GDM1 (cell line): ENCODE data around the gene THOC6.
"Not testable (repeated sequence)": the region's sequence is repeated elsewhere in the genome, so short reads cannot be mapped to it uniquely, and the experiment has no call there.

Experiments
- DNase-seq: peaks from one replicate; lab custom pipeline; 2025; lab: John Stamatoyannopoulos, UW

Gene THOC6

DNA sequence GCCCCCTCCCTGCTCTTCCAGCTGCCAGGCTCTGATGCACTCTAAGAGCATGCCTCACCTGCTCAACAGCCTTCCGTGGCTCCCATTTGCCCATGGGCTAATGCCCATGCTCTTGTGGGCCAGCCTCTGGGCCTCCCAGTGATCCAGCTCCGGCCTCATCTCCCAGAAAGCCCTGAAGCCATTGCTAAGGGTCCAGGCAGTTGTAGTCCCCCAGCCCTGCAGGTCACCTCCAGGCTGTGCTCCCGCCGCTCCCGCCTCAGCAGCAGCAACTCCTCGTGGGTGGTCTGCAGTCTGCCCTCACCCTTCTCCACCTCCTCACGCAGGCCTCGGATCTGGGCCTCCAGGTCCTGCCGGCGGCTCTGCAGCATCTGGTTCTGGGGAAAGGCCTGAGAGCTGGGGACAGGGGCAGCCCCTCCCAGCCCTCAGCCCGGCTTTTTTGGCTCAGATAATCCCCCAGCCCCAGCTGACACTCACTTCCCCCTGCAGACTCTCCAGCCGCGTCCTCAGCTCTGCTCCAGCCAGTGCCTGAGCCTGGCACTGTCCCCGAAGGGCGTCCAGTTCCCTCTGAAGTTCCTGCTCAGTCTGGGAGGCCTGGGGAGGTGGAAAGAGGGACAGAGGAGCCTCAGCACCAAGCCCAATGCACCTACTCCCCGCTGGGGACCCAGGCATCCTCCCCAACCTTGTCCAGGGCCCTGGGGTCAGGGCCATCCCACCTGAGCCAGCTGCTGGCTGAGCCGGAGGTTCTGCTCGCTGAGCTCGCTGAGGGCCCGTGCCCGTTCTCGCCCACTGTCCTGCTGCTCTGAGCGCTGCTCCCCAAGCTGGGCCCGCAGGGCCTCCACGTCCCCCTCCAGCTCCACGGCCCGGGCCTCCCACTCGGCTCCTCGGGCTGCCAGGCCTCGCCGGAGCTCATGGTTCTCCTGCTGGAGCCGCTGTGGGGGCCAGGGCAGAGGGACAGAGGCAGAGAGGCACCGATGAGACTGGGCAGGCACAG is 6.7 kb downstream of the THOC6 start:
- DNase-seq, result no peak

DNA sequence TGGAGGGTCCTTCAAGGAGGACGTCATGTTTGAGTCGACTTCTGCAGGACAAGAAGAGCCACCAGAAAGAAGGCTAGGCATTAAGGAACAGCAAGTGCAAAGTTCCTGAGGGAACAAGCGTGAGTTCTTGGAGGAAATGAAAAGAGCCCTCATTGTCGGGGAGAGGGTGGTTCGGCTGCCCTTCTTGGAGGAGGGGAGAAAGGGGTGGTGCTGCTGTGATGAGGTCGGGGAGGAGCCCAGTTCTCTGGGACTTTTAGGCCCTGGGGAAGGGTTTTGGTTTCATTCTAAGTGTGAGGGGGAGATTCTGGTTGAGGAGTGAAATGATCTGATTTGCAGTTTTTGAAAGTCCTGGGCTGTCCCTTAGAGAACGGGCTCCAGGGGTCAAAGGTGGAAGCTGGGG is 8.8 kb downstream of the THOC6 start:
- DNase-seq, result no peak

DNA sequence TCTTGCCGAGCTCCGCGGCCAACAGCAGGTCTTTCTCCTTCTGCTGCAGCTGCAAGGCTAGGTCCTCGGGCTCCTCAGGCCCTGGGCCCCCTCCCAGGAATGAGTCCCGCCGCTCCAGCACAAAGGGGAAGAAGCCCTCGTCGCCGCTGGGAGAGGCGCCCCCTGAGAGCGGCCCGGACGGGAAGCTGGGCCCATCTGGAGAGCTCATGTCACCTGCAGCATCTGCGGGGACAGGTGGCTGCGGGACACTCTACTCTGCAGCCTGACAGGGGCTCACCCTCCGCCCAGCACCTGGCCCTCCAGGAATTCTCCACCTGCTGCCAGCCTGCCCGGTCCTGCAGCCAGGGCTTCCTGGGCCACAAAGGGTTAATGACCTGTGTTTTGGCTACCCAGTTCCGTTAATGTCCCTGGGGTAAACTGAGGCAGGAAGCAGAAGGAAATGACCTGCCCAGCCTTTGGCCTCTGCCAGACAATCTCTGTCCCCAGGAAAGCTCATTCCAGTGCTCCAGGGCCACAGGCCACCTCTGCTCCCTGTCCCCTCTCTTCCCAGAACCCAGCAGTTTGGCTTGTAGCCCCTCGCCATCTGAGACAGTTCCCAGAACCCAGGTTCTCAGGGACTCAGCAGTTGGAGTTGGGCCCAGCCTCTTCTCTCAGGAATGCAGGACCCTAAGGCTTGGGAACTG is 11.6 kb downstream of the THOC6 start:
- no peak for DNase-seq

DNA sequence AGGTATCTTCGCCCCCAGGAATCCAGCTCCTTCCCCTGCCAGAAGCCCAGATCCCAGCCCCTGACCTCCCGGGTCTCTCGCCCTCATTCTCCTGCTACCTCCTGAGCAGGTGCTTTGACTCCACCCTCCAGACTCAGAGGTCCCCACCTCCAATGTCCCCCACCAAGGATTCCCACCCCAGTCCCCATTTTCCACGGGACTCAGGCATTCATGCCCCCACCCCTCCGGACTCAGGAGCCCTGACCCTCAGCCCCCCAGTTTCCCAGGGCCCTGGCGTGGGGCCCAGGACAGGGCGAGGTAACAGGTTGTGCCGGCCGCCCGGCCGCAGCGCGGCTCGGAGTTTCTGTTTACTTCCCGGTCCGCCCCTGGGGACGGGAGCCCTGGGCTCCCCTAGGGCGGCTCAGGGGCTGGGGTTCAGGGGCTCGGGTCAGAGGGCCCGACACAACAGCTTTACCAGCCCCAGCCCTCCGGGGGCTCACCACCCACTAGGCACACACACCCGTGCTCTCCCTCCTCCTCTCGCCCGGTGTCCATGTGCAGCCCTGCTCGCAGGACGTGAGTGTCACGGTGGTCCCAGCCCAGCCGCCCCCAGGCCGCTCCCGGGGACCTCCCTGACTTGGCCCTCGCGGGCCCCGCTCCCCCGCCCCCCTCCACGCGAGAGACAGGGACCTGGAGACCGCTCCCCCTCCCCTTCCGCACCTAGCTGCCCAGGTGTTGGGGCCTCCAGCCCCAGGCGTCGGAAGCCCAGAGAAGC is 12.3 kb downstream of the THOC6 start:
- no peak for DNase-seq

DNA sequence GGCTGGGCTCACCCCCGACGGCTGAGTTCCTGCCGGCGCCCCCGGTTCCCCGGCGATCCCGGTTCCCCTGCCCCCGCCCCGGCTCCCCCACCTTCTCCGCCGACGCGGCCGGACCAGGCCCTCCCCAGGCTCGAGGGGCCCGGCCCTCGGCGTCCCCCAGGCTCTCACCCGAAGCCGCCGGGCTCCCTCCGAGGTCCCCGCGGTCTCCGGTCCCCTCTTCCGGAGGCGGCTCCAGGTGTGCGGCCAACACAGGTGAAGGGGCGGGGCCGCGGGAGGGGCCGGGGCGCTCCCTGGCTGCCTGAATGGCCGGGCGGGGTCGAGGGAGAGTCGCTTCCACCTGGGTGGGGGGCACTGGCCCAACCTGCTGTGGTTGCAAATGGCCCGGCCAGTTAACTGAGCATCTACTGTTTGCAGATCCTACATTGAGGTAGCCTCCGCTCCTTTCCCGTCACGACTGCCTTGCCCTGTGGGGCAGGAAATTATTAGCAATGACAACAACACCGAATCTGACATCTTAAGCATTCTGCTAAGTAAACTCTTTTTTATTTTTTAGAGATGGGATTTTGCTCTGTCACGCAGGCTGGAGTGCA is 13.0 kb downstream of the THOC6 start, which contains the start of gene BICDL2:
TSS of gene BICDL2 (minus strand) at position 219 of the 590 bp plus-strand sequence. CDS start 1,448 bp downstream, outside the sequence.
- DNase-seq, result no peak

DNA sequence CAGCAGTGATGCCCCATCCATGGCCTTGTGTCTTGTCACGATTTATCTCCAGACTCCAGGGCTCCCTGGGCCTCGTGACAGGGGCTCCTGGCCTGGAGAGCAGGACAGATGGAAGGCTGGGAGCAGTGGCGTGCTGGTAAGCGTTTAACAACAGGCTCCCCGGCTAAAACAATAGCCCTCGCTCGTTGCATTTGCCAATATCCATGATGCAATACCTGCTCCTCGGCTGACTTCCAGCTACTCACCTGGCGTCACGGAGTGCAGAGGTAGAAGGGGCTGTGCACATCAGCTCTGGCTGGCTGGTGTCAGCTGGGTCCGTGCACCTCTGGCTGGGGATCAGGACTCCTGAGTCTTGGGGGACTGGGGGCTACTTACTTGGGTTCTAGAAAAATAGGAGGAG is 14.4 kb downstream of the THOC6 start:
- no peak for DNase-seq

DNA sequence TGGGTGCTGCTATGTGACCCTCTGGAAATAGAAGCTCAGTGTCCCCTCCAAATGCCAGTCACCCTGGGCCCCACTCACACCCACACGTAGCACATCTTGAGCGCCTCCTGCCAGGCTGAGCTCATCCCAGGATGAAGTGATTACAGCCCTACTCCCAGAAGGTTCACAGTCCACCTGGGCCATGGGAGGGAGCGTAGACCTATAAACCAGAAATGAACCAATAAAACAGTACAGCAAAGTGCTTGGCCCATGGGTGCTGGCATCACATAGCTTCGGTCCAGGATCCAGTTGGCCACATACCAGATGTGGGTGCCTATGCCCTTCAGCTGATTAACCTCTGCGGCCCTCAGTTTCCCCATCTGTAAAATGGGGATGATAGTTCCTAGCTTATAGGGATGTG is 15.1 kb downstream of the THOC6 start:
- no peak for DNase-seq

DNA sequence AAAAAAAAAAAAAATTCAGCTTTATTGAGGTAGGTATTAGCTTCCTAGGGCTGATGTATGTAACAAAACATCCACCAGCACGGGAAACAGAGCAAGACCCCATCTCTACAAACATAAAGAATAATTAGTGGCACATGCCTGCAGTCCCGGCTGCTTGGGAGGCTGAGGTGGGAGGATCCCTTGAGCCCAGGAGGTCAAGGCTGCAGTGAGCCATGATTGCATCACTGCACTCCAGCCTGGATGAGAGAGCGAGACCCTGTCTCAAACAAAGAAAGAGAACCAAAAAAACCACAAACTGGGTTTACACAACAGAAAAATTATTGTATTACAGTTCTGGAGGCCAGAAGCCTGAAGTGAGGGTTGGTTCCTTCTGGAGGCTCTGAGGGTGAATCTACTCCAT is 18.5 kb downstream of the THOC6 start:
- no peak for DNase-seq

DNA sequence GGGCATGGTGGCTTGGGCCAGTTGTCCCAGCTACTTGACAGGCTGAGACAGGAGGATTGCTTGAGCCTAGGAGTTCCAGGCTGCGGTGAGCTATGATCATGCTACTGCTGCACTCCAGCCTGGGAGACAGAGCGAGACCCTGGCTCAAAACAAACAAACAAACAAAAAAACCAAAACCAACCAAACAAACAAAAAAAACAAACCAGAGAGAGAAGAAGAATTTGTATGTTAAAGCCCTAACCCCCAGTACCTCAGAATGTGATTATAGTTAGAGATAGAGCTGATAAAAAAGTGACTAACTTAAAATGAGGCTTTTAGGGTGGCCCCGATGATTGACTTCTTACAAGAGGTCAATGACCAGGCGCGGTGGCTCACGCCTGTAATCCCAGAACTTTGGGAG is 20.9 kb downstream of the THOC6 start:
- DNase-seq, result no peak

DNA sequence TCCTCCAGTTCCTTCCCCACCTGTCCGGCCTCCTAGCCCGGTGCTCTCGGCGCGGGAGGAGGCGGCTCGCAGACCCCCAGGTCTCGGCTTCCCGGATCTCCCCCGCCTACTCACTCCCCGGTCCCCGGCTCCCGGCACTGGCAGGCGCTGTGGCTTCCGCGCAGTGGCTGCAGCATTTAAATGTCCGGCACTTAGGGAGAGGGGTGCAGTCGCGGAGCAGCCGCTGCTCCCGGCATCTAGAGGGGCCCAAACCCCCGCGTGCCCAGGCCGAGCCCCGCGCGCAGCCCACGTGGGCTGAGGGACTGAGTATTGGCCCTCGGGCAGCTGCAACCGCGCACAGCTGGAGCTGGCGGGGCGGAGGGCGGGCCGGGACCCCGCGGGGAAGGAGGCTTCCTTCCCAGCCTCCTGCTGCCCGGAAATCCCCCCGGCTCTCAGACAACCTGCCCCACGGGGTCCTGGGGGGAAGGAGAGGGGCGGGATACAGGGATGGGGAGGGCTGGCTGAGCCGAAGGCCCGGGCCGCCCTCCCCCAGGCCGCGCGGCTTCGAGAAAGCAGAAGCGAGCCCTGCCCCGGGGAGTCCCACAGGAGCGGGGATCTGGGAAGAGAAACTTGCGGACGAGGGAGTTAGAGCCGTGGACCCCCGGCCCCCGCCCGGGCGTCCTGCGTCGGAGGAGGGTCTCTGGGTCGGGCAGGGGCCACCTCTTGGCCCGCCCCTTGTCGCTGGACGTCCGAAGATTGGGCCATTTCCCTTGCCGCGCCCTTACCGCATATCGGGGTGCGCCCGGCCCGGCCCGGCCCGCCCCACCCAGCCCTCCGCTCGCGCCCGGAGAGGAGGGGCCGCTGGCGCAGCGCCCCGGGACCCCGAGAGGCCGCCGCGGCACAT is 22.2 kb downstream of the THOC6 start, which contains the start of gene MMP25:
TSS of gene MMP25 (plus strand) at position 804 of the 883 bp plus-strand sequence. CDS start 357 bp downstream, outside the sequence.
- no peak for DNase-seq

DNA sequence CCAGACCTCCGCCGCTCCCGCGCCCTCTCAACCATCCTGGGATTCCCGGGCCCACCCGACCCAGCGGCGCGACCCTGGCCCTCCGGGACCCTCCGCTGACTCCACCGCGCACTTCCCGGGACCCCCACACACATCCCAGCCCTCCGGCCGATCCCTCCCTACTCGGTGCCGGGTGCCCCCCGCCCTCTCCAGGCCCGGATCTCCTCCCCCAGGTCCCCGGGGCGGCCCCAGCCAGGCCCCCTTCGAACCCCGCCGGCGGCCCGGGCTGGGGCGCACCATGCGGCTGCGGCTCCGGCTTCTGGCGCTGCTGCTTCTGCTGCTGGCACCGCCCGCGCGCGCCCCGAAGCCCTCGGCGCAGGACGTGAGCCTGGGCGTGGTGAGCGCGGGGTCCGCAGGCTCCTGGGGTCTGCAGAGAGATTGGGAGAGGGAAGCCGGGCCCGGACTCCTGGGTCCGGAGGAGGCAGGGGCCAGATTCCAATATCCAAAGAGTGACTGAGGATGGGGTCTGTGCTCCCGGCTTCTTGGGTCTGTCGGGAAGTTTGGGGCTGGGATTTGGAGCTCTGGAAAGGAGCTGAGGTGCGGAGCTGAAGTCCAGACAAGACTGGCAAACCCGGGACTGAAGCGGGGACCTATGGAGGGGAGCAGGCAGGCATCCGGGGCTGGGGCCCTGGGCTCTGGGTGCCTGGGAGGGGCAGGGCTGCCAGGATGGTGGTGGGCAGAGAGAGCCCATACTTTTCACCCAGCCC is 23.0 kb downstream of the THOC6 start:
- DNase-seq, result no peak

DNA sequence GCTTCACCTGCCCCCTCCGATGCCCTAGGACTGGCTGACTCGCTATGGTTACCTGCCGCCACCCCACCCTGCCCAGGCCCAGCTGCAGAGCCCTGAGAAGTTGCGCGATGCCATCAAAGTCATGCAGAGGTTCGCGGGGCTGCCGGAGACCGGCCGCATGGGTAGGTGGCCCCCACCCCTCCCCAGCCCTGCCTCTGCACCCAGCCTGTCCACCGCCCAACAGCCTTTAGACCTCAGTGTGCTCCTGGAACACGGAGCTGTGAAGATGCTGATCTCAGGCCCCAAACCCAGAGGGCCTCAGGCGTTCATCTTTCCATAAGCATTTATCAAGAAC is 23.5 kb downstream of the THOC6 start:
- no peak for DNase-seq

DNA sequence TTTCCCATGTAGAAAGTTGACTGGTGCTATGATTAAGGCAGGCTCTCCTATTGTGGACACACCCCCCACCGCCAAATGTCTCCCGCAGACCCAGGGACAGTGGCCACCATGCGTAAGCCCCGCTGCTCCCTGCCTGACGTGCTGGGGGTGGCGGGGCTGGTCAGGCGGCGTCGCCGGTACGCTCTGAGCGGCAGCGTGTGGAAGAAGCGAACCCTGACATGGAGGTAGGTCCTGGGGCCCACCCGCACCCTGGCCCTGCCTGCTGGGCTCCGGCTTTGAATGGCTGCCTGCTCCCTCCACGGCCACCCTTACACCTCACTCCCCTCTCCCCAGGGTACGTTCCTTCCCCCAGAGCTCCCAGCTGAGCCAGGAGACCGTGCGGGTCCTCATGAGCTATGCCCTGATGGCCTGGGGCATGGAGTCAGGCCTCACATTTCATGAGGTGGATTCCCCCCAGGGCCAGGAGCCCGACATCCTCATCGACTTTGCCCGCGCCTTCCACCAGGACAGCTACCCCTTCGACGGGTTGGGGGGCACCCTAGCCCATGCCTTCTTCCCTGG is 26.2 kb downstream of the THOC6 start:
- DNase-seq, result no peak

DNA sequence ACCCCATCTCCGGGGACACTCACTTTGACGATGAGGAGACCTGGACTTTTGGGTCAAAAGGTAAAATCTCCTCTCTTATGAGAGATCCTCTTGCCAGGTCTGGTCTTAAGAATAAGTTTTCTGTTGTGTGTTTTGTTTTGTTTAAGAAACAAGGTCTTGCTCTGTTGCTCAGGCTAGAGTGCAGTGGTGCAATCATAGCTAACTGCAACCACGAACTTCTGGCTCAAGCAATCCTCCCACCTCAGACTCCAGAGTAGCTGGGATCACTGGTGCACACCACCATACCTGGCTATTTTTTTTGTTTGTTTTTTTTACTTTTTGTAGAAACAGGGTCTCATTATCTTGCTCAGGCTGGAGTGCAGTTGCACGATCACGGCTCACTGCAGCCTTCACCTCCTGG is 26.7 kb downstream of the THOC6 start:
- DNase-seq, result no peak

DNA sequence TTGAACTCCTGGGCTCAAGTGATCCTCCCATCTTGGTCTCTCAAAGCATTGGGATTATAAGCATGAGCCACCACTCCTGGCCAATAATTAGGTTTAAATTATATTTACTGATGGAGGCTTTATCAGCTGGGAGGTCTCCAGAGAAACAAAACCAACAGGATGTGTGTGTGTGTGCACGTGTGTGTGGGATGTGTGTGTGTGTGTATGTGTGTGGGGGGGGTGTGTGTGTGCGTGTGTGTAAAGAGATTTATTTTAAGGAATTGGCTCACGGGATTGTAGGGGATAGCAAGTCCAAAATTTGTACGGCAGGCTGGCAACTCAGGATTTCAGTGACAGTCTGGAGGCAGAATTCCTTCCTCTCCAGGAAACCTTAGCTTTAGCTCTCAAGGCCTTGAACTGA is 27.2 kb downstream of the THOC6 start:
- DNase-seq, result no peak

DNA sequence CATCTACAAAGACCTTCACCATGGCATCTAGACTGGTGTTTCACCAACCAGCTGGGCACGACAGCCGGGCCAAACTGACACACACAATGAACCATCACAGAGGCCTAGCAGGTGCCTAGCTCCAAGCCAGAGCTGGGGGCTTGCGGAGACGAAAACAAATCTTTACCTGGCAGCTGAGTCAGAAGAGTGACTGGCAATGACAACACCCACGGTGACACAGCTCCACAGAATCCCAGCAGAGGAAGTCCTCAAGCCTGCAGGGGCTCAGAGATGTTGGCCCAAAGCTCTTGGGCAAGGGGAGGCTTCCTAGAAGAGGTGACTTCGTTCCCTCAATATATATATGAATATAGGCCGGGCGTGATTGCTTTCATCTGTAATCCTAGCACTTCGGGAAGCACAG is 27.7 kb downstream of the THOC6 start:
- DNase-seq, result no peak

DNA sequence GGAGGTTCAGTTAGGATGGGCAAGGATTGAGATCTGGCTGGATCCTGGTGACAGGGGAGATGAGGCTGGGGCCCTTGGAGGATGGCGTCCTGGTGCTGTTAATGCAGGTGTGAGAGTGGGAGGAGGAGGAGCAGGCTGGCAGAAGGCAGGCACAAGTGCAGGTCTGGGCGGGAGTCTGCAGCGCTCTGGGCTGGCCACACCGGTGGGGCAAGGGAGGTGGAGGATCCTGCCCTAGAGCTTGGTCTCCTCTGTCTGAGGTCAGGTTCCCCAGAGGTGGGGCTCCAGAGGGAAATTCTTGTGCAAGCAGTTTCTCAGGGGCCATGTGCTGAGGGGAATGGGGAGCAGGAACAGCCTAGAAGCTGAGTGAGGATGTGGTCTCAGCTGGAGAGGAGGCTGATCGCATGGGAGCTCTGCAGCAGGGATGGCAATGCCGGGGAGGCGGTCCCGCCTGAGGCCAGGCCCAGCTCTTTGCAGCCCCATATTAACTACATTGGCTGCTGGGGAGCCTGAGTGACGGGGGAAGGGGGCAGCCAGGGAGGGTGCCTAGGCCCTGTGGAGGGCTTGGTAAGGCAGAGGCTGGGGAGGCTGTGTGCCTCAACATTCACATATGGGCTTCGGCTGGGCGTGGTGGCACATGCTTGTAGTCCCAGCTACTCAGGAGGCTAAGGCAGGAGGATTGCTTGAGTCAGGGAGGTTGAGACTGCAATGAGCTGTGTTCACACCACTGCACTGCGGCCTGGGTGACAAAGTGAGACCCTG is 28.9 kb downstream of the THOC6 start:
- DNase-seq, result not testable (repeated sequence)

DNA sequence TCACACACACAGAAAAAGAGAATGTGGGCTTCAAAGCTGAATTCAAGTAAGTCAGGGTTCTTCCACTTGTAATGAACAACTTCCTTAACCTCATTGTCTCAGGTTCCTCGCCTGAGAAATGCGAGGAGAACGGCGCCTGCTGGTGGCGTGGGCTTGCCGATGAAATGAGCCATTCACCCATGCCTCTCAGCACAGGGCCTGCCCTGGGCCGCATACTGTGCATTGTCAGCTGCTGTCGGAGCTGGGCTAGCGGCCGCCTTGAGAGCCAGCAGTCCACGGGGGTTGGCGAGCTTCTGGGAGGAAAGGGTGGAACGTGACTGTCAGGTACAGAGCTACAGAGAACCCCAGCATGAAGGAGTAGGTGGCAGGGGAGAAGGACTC is 29.5 kb downstream of the THOC6 start:
- not testable (repeated sequence) for DNase-seq
